HUES64 (cell line): ENCODE results near the gene STARD8.

Source experiments
- H3K27ac ChIP-seq: 2 replicates; pipeline ENCODE4 v1.7.0; 2013; ENCODE audit warnings: low read depth, low read length, inconsistent platforms
- H3K27me3 ChIP-seq: 2 replicates; pipeline ENCODE4 v1.6.1; 2013; ENCODE audit warnings: mild to moderate bottlenecking, low read length; ENCODE audit not compliant: insufficient read depth
- H3K36me3 ChIP-seq: 2 replicates; pipeline ENCODE4 v1.6.1; 2013; ENCODE audit warnings: mild to moderate bottlenecking, low read length; ENCODE audit not compliant: insufficient read depth
- H3K4me1 ChIP-seq: 2 replicates; pipeline ENCODE4 v1.6.1; 2013; ENCODE audit warnings: mild to moderate bottlenecking, low read length, moderate library complexity; ENCODE audit not compliant: insufficient read depth
- H3K4me3 ChIP-seq: 2 replicates; pipeline ENCODE4 v1.5.1; 2013; ENCODE audit warnings: mild to moderate bottlenecking, low read length, moderate library complexity
- H3K9ac ChIP-seq: 2 replicates; pipeline ENCODE4 v1.6.1; 2013; ENCODE audit warnings: mild to moderate bottlenecking, low read depth, low read length
- H3K9me3 ChIP-seq: 2 replicates; pipeline ENCODE4 v1.6.1; 2013; ENCODE audit warnings: low read depth, low read length; ENCODE audit not compliant: insufficient read depth
- WGBS: fragments of 150-250, 120-280 bp; methylation state at CpG from one replicate; pipeline ENCODE4 v1.1.7; 2013; ENCODE audit warnings: missing lambda C conversion rate; 5-methylcytosine and 5-hydroxymethylcytosine counted together

The STARD8 gene

GRCh38 chrX:68719181-68719903, 71.9 kb downstream of the STARD8 start:
- Histone ChIP-seq H3K27me3 (no peaks in the 10 kb centered on the region), H3K4me3 (no peak overlapping the region), H3K4me1 (no peaks in the 10 kb centered on the region), H3K9me3 (no peaks in the 10 kb centered on the region), H3K36me3 (no peaks in the 10 kb centered on the region), H3K27ac (no peak overlapping the region), H3K9ac (no peak overlapping the region)
- WGBS, result 92% methylated on average over 14 of the region's 14 CpGs

- no peaks in the 10 kb centered on the region for H3K27me3 ChIP-seq
- no peaks in the 10 kb centered on the region for H3K9me3 ChIP-seq
- no peak overlapping the region for H3K9ac ChIP-seq
- H3K27ac ChIP-seq, result no peak overlapping the region
- no peaks in the 10 kb centered on the region for H3K36me3 ChIP-seq
- H3K4me1 ChIP-seq, result no peaks in the 10 kb centered on the region
- 93% methylated on average over 11 of the region's 11 CpGs for WGBS
- H3K4me3 ChIP-seq, result no peak overlapping the region
Measured at GRCh38 chrX:68719904-68720614, 72.6 kb downstream of the STARD8 start.

- H3K27ac ChIP-seq, result no peak overlapping the region
- H3K4me1 ChIP-seq, result no peaks in the 10 kb centered on the region
- WGBS, result 98% methylated on average over 9 of the region's 9 CpGs
- no peak overlapping the region for H3K9ac ChIP-seq
- H3K4me3 ChIP-seq, result no peak overlapping the region
- H3K27me3 ChIP-seq, result no peaks in the 10 kb centered on the region
- H3K9me3 ChIP-seq, result no peaks in the 10 kb centered on the region
- no peaks in the 10 kb centered on the region for H3K36me3 ChIP-seq
Measured at GRCh38 chrX:68720851-68721250, 73.4 kb downstream of the STARD8 start.

- Histone ChIP-seq H3K9me3 (no peaks in the 10 kb centered on the region), H3K27ac (no peak overlapping the region), H3K9ac (no peak overlapping the region), H3K4me1 (no peaks in the 10 kb centered on the region), H3K27me3 (no peaks in the 10 kb centered on the region), H3K4me3 (no peak overlapping the region), H3K36me3 (no peaks in the 10 kb centered on the region)
- 92% methylated on average over 7 of the region's 7 CpGs for WGBS
Measured at GRCh38 chrX:68721546-68721945, 74.1 kb downstream of the STARD8 start.

GRCh38 chrX:68721991-68722860, 74.8 kb downstream of the STARD8 start:
- H3K27me3 ChIP-seq, result no peaks in the 10 kb centered on the region
- no peak overlapping the region for H3K27ac ChIP-seq
- H3K9ac ChIP-seq, result no peak overlapping the region
- WGBS, result 90% methylated on average over 16 of the region's 16 CpGs
- no peaks in the 10 kb centered on the region for H3K9me3 ChIP-seq
- H3K36me3 ChIP-seq, result no peaks in the 10 kb centered on the region
- no peaks in the 10 kb centered on the region for H3K4me1 ChIP-seq
- H3K4me3 ChIP-seq, result no peak overlapping the region

- no peaks in the 10 kb centered on the region for H3K27me3 ChIP-seq
- no peaks in the 10 kb centered on the region for H3K36me3 ChIP-seq
- H3K27ac ChIP-seq, result no peak overlapping the region
- no peaks in the 10 kb centered on the region for H3K4me1 ChIP-seq
- 95% methylated on average over 24 of the region's 24 CpGs for WGBS
- H3K9ac ChIP-seq, result no peak overlapping the region
- H3K9me3 ChIP-seq, result no peaks in the 10 kb centered on the region
- no peak overlapping the region for H3K4me3 ChIP-seq
Measured at GRCh38 chrX:68723491-68724155, 76.2 kb downstream of the STARD8 start.

GRCh38 chrX:68724531-68725020, 77.1 kb downstream of the STARD8 start:
- Histone ChIP-seq H3K36me3 (no peaks in the 10 kb centered on the region), H3K4me3 (no peak overlapping the region), H3K27me3 (no peaks in the 10 kb centered on the region), H3K9ac (no peak overlapping the region), H3K27ac (no peak overlapping the region), H3K9me3 (no peaks in the 10 kb centered on the region), H3K4me1 (no peaks in the 10 kb centered on the region)
- WGBS, result 94% methylated on average over 10 of the region's 10 CpGs

GRCh38 chrX:68725756-68726365, 78.4 kb downstream of the STARD8 start:
- 79% methylated on average over 2 of the region's 4 CpGs for WGBS
- H3K9me3 ChIP-seq, result no peaks in the 10 kb centered on the region
- H3K36me3 ChIP-seq, result no peaks in the 10 kb centered on the region
- no peak overlapping the region for H3K27ac ChIP-seq
- no peaks in the 10 kb centered on the region for H3K4me1 ChIP-seq
- H3K4me3 ChIP-seq, result no peak overlapping the region
- no peaks in the 10 kb centered on the region for H3K27me3 ChIP-seq
- no peak overlapping the region for H3K9ac ChIP-seq

- no peak overlapping the region for H3K9ac ChIP-seq
- H3K4me3 ChIP-seq, result no peak overlapping the region
- no peaks in the 10 kb centered on the region for H3K36me3 ChIP-seq
- H3K27me3 ChIP-seq, result no peaks in the 10 kb centered on the region
- WGBS, result 95% methylated on average over 7 of the region's 7 CpGs
- H3K27ac ChIP-seq, result no peak overlapping the region
- H3K9me3 ChIP-seq, result no peaks in the 10 kb centered on the region
- H3K4me1 ChIP-seq, result no peaks in the 10 kb centered on the region
Measured at GRCh38 chrX:68726366-68726765, 78.9 kb downstream of the STARD8 start.

- H3K27ac ChIP-seq, result no peak overlapping the region
- H3K9ac ChIP-seq, result no peak overlapping the region
- H3K27me3 ChIP-seq, result no peaks in the 10 kb centered on the region
- no peak overlapping the region for H3K4me3 ChIP-seq
- no peaks in the 10 kb centered on the region for H3K4me1 ChIP-seq
- no peaks in the 10 kb centered on the region for H3K9me3 ChIP-seq
- 97% methylated on average over 4 of the region's 4 CpGs for WGBS
- no peaks in the 10 kb centered on the region for H3K36me3 ChIP-seq
Measured at GRCh38 chrX:68727696-68728095, 80.2 kb downstream of the STARD8 start.
